ENCODE results near the gene F2RL2. TPM values are rescaled to one million over a fixed set of nuclear protein-coding genes. Genes with fewer than 3 reads are reported as not detected.

F2RL2 gene
- total RNA-seq, 1 experiment from 2014 or later, result not detected

GRCh38 chr5:76642390-76643040, 19.3 kb upstream of the F2RL2 start:
- Mint-ChIP-seq H3K27ac (no peak overlapping the region), H3K9me3 (peaks cover 0 to 2% of the 10 kb centered on the region in 2 experiments; a peak in 2 of 5 replicates), H3K27me3 (ENCODE audit: low read depth) (no peaks in the 10 kb centered on the region), H3K4me3 (no peak overlapping the region), H3K4me1 (peaks cover 6 to 7% of the 10 kb centered on the region in 2 experiments), H3K36me3 (ENCODE audit: insufficient read depth in 1 of 3, low read depth in 3 of 3) (peaks cover 4 to 13% (median 7%) of the 10 kb centered on the region in 3 experiments; a peak in 5 of 7 replicates)
- H3K4me1 ChIP-seq (ENCODE audit: insufficient read depth, low read length), result no peaks in the 10 kb centered on the region
- H3K14ac ChIP-seq (ENCODE audit: insufficient read depth, low read length), result no peak overlapping the region
- TF ChIP-seq, protein P1, sequence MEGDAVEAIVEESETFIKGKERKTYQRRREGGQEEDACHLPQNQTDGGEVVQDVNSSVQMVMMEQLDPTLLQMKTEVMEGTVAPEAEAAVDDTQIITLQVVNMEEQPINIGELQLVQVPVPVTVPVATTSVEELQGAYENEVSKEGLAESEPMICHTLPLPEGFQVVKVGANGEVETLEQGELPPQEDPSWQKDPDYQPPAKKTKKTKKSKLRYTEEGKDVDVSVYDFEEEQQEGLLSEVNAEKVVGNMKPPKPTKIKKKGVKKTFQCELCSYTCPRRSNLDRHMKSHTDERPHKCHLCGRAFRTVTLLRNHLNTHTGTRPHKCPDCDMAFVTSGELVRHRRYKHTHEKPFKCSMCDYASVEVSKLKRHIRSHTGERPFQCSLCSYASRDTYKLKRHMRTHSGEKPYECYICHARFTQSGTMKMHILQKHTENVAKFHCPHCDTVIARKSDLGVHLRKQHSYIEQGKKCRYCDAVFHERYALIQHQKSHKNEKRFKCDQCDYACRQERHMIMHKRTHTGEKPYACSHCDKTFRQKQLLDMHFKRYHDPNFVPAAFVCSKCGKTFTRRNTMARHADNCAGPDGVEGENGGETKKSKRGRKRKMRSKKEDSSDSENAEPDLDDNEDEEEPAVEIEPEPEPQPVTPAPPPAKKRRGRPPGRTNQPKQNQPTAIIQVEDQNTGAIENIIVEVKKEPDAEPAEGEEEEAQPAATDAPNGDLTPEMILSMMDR (conservative IDR thresholded peaks at IDR 0.05), result no peak
- no peak overlapping the region for H3K23ac ChIP-seq (ENCODE audit: insufficient read length, low read depth, low read length)
- no peak overlapping the region for H3T11ph ChIP-seq (ENCODE audit: low read length)
- H2BK5ac ChIP-seq (ENCODE audit: insufficient read length, low read length), result no peak overlapping the region
- no peak for DNase-seq
- H3K9ac ChIP-seq (ENCODE audit: extremely low read depth, insufficient read length, low read length), result no peak overlapping the region
- no peak overlapping the region for H4K91ac ChIP-seq (ENCODE audit: insufficient read length, low read depth, low read length)
- no peaks in the 10 kb centered on the region for H4K20me1 ChIP-seq (ENCODE audit: control insufficient read depth, insufficient read depth, insufficient read length)
- H3K23me2 ChIP-seq (ENCODE audit: insufficient read length, low read depth, low read length, poor library complexity, severe bottlenecking), result no peaks in the 10 kb centered on the region
- H2BK20ac ChIP-seq (ENCODE audit: low read depth, low read length, poor library complexity, severe bottlenecking), result no peak overlapping the region
- H2BK120ac ChIP-seq (ENCODE audit: low read depth, low read length, poor library complexity, severe bottlenecking), result no peak overlapping the region
- H3K56ac ChIP-seq (ENCODE audit: insufficient read length, low read depth, low read length), result no peak overlapping the region
- H3K79me1 ChIP-seq (ENCODE audit: insufficient read depth, low read depth, low read length, poor library complexity, severe bottlenecking), result no peaks in the 10 kb centered on the region
- no peak overlapping the region for H3K4me2 ChIP-seq (ENCODE audit: insufficient read depth, insufficient read length, low read length)
- H3K27ac ChIP-seq (ENCODE audit: insufficient read length, low read depth, low read length), result no peak overlapping the region
- H3K79me2 ChIP-seq (ENCODE audit: insufficient read depth, low read length), result no peaks in the 10 kb centered on the region; the same call in 1 of the 2 replicates
- no peak overlapping the region for H2BK12ac ChIP-seq (ENCODE audit: insufficient read length, low read depth, low read length)
- H3K4ac ChIP-seq (ENCODE audit: low read depth, low read length), result no peak overlapping the region
- H2AFZ ChIP-seq (ENCODE audit: low read length), result no peak overlapping the region
- no peaks in the 10 kb centered on the region for H3K27me3 ChIP-seq (ENCODE audit: insufficient read depth, low read length)
- no peaks in the 10 kb centered on the region for H3K9me3 ChIP-seq (ENCODE audit: control insufficient read depth, low read depth, low read length)
- no peak overlapping the region for H2BK15ac ChIP-seq (ENCODE audit: low read depth, low read length)
- no peak overlapping the region for H4K5ac ChIP-seq (ENCODE audit: insufficient read length, low read depth, low read length)
- H4K8ac ChIP-seq (replicated peaks; ENCODE audit: insufficient read length, low read depth, low read length), result no peak overlapping the region
- H3K18ac ChIP-seq (ENCODE audit: insufficient read length, low read depth, low read length), result no peak overlapping the region
- no CpG with 5 or more reads among the region's 6 CpGs for WGBS (ENCODE audit: extremely low coverage, insufficient read length, low lambda C conversion rate)
- H2AK5ac ChIP-seq (ENCODE audit: insufficient read length, low read length), result no peak overlapping the region

Data from H9 (cell line).